Measurements from ENCODE around the gene ANKRD44. TPM values are rescaled to one million over a fixed set of nuclear protein-coding genes. Genes with fewer than 3 reads are reported as not detected.
"Not testable (repeated sequence)": the region's sequence is repeated elsewhere in the genome, so short reads cannot be mapped to it uniquely, and the experiment has no call there.

ANKRD44 gene
- total RNA-seq, 1 donor from 2014 or later = 21.4 TPM

DNA sequence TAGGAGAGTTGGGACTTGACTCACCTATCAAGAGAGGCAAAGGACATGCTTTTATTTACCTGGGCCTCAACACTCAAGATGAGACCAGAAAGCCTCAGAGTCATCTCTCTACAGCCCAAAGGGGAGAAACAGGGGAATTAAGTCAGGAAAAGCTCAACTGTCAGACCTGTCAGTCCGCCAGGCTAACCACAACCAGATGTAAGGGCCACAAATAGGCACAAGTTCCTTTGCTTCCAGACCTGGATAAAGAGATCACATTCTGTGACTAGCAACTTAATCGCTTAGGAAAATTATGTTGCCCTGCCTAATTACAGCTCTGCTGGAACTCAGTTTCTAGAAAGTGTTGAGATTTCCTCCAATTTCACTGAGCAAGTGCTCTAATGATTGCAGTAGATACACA, 67.9 kb downstream of the ANKRD44 start:
- Mint-ChIP-seq H3K27me3 (ENCODE audit: low read depth) (no peaks in the 10 kb centered on the region), H3K9me3 (ENCODE audit: low read depth) (no peaks in the 10 kb centered on the region), H3K4me1 (ENCODE audit: low read depth) (peaks cover 36% of the 10 kb centered on the region), H3K4me3 (ENCODE audit: unreplicated experiment) (no peak overlapping the region), H3K36me3 (ENCODE audit: low read depth) (no peaks in the 10 kb centered on the region), H3K27ac (ENCODE audit: unreplicated experiment) (no peak overlapping the region)
- no peak for DNase-seq (ENCODE audit: low spot score)
- TF ChIP-seq, protein P1, sequence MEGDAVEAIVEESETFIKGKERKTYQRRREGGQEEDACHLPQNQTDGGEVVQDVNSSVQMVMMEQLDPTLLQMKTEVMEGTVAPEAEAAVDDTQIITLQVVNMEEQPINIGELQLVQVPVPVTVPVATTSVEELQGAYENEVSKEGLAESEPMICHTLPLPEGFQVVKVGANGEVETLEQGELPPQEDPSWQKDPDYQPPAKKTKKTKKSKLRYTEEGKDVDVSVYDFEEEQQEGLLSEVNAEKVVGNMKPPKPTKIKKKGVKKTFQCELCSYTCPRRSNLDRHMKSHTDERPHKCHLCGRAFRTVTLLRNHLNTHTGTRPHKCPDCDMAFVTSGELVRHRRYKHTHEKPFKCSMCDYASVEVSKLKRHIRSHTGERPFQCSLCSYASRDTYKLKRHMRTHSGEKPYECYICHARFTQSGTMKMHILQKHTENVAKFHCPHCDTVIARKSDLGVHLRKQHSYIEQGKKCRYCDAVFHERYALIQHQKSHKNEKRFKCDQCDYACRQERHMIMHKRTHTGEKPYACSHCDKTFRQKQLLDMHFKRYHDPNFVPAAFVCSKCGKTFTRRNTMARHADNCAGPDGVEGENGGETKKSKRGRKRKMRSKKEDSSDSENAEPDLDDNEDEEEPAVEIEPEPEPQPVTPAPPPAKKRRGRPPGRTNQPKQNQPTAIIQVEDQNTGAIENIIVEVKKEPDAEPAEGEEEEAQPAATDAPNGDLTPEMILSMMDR (IDR thresholded peaks at IDR 0.05) = no peak

DNA sequence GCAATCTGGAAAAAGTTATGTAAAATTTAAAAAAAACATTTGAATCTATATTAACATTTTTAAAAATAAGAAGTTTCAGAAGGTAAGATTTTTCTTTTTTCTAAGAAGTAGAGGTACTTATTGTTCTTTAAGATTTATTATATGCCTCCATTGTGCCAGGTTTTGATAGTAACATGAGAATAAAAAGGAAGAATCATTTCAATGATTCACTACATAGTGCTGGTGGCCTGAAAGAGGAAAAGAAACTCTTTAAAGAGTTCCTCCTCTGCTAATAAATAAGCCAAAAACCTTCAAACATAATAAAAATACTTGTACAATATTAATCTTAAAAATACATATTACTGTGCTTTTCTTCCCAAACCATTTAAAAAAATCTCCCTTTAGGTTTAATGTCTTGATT, 69.0 kb downstream of the ANKRD44 start:
- Mint-ChIP-seq H3K4me3 (ENCODE audit: unreplicated experiment) (no peak overlapping the region), H3K4me1 (ENCODE audit: low read depth) (peaks cover 31% of the 10 kb centered on the region), H3K27me3 (ENCODE audit: low read depth) (no peaks in the 10 kb centered on the region), H3K27ac (ENCODE audit: unreplicated experiment) (no peak overlapping the region), H3K36me3 (ENCODE audit: low read depth) (no peaks in the 10 kb centered on the region), H3K9me3 (ENCODE audit: low read depth) (no peaks in the 10 kb centered on the region)
- no peak for DNase-seq (ENCODE audit: low spot score)
- TF ChIP-seq, protein P1 (IDR thresholded peaks at IDR 0.05) = no peak

DNA sequence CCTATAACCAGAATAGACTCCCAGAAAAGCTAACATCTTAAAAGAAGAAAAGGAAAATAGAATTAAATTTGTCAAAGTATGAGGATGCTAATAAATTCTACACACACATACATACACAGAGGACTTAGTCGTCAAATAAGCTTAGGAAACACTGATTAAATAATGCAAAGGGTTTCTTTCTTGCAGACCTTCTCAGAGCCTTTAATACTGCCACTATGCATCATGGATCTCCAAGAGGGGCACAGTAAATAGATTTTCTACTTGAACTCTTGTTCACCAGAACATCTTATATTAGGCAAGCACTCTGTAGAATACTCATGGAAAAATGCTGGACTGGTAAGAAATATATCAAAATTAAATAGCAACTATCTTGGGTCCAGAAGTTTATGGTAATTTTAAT, 69.4 kb downstream of the ANKRD44 start:
- Mint-ChIP-seq H3K4me3 (ENCODE audit: unreplicated experiment) (no peak overlapping the region), H3K4me1 (ENCODE audit: low read depth) (peaks cover 31% of the 10 kb centered on the region), H3K27ac (ENCODE audit: unreplicated experiment) (no peak overlapping the region), H3K9me3 (ENCODE audit: low read depth) (no peaks in the 10 kb centered on the region), H3K27me3 (ENCODE audit: low read depth) (no peaks in the 10 kb centered on the region), H3K36me3 (ENCODE audit: low read depth) (no peaks in the 10 kb centered on the region)
- DNase-seq (ENCODE audit: low spot score) = no peak
- TF ChIP-seq, protein P1 (IDR thresholded peaks at IDR 0.05) = no peak

DNA sequence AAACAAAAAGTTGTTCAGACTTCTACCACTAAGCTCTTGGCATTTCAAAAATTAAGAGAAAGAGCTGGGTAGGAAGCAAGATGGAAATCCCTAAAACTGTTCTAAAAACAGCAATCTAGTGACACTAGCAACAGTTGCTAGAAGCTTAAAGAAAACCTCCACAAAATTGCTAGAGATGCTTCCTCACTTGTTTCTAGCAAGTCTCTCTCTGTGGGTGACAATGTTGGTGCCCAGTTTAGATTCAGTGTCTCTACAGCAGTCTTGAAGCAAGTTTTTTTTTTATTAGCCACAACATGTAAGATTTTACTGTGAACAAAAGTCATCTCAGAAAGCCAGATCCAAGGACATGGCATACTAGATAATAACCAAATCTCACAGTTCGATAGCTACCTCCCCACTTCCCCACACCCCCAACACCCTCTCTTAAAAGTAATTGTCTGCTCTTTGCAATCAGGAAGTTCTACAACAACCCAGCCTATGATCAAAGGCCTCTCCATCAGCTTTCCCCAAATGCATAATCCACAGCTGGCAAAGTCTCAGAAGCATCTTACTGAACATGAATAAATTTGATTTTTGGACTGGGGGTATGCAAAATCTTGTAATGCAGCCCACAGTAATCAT, 70.0 kb downstream of the ANKRD44 start:
- DNase-seq (ENCODE audit: low spot score) = no peak
- H3K27ac Mint-ChIP-seq (ENCODE audit: unreplicated experiment) = no peak overlapping the region
- TF ChIP-seq, protein P1 (IDR thresholded peaks at IDR 0.05) = no peak
- no peaks in the 10 kb centered on the region for H3K9me3 Mint-ChIP-seq (ENCODE audit: low read depth)
- no peaks in the 10 kb centered on the region for H3K27me3 Mint-ChIP-seq (ENCODE audit: low read depth)
- peaks cover 28% of the 10 kb centered on the region for H3K4me1 Mint-ChIP-seq (ENCODE audit: low read depth)
- no peaks in the 10 kb centered on the region for H3K36me3 Mint-ChIP-seq (ENCODE audit: low read depth)
- H3K4me3 Mint-ChIP-seq (ENCODE audit: unreplicated experiment) = no peak overlapping the region

DNA sequence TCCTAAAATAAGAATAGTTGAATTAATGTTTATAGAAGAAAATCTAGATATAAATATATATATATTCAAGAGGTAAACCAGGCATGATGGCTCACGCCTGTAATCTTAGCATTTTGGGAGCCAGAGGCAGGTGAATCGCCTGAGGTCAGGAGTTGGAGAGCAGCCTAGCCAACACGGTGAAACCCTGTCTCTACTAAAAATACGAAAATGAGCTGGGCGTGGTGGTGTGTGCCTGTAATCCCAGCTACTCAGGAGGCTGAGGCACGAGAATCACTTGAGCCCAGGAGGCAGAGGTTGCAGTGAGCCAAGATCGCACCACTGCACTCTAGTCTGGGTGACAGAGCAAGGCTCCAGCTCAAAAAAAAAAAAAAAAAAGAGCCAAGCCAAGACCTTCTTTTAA, 70.6 kb downstream of the ANKRD44 start:
- not testable (repeated sequence) for H3K4me3 Mint-ChIP-seq (ENCODE audit: unreplicated experiment); DNase-seq (ENCODE audit: low spot score); H3K9me3 Mint-ChIP-seq (ENCODE audit: low read depth); H3K27me3 Mint-ChIP-seq (ENCODE audit: low read depth); H3K27ac Mint-ChIP-seq (ENCODE audit: unreplicated experiment); H3K36me3 Mint-ChIP-seq (ENCODE audit: low read depth)
- H3K4me1 Mint-ChIP-seq (ENCODE audit: low read depth) = peaks cover 27% of the 10 kb centered on the region

DNA sequence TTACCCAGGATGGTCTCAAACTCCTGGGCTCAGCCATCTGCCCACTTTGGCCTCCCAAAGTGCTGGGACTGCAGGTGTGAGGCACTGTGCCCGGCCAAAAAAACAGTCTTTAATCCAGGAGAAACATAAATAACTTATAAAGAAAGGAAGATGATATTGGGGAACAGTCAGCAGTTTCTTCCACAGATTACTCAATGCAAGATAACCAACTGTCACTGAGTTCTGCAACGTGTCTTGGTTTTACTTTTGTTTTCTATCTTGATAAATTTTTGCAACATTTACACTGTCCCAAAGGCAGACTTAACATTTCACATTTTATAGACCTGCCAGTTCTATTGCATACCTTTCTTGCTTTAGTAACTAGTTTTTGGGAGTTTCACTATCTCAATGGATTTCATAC, 71.1 kb downstream of the ANKRD44 start:
- Mint-ChIP-seq H3K9me3 (ENCODE audit: low read depth) (no peaks in the 10 kb centered on the region), H3K36me3 (ENCODE audit: low read depth) (no peaks in the 10 kb centered on the region), H3K27me3 (ENCODE audit: low read depth) (no peaks in the 10 kb centered on the region), H3K27ac (ENCODE audit: unreplicated experiment) (no peak overlapping the region), H3K4me1 (ENCODE audit: low read depth) (peaks cover 27% of the 10 kb centered on the region), H3K4me3 (ENCODE audit: unreplicated experiment) (no peak overlapping the region)
- DNase-seq (ENCODE audit: low spot score) = no peak
- TF ChIP-seq, protein P1 (IDR thresholded peaks at IDR 0.05) = no peak

All from chondrocyte (in vitro differentiated cells).